Dendritic cell treated with granulocyte-macrophage colony-stimulating factor and Interleukin-4, amounts not matched to agents 40 ng/mL and 50 ng/mL, for 4 days (primary cell): ENCODE data around the gene GABBR2.
"Not testable (repeated sequence)": the region's sequence is repeated elsewhere in the genome, so short reads cannot be mapped to it uniquely, and the experiment has no call there.

Experiments used
- H3K27ac Mint-ChIP-seq: one replicate; pipeline ENCODE4 v1.8.0; 2022; ENCODE audit warnings: mild to moderate bottlenecking, mixed read lengths
- H3K27me3 Mint-ChIP-seq: one replicate; pipeline ENCODE4 v1.8.0; 2022; ENCODE audit warnings: mild to moderate bottlenecking, mixed read lengths
- H3K36me3 Mint-ChIP-seq: one replicate; pipeline ENCODE4 v1.8.0; 2022; ENCODE audit warnings: low read depth, mixed read lengths
- H3K4me1 Mint-ChIP-seq: one replicate; pipeline ENCODE4 v1.8.0; 2022; ENCODE audit warnings: low read depth, mixed read lengths
- H3K4me3 Mint-ChIP-seq: one replicate; pipeline ENCODE4 v1.8.0; 2022; ENCODE audit warnings: mild to moderate bottlenecking, moderate library complexity, mixed read lengths
- H3K9me3 Mint-ChIP-seq: one replicate; pipeline ENCODE4 v1.8.0; 2022; ENCODE audit warnings: mixed read lengths
- intact Hi-C: fragments of 100-400 bp; cut with micrococcal nuclease; formaldehyde crosslinking; loops from one replicate; pipeline ENCODE4 v1.15.0; 2022

The GABBR2 gene

DNA sequence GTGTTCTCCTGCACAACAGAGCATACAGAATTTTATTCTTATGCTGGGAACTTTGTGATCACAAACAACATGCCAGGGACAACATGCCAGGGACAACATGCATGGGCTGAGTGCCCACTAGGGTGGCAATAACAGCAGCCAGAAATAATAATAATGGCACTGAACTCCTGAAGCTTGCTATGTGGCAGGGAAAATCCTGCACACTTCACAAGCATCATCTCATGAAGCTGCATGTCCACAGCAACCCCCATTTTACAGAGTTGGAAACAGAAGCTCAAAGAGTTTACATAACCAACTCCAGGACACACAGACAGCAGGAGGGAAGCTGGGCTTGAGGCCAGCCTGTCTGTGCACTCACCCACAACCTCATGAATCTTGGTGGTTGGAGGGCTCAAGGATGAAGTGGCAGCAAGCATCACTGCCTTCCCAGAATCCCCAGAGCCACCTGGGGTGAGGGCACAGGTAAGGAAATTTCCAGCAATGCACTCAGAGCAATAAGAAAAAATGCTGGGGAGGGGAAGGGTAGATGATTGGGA lies 111.4 kb downstream of the GABBR2 start:
- no peak overlapping the region for H3K27ac Mint-ChIP-seq
- H3K36me3 Mint-ChIP-seq = no peaks in the 10 kb centered on the region
- H3K9me3 Mint-ChIP-seq = no peaks in the 10 kb centered on the region
- H3K4me1 Mint-ChIP-seq = no peaks in the 10 kb centered on the region
- H3K4me3 Mint-ChIP-seq = no peak overlapping the region
- H3K27me3 Mint-ChIP-seq = peaks cover 16% of the 10 kb centered on the region
- intact Hi-C loops = no loop called here

DNA sequence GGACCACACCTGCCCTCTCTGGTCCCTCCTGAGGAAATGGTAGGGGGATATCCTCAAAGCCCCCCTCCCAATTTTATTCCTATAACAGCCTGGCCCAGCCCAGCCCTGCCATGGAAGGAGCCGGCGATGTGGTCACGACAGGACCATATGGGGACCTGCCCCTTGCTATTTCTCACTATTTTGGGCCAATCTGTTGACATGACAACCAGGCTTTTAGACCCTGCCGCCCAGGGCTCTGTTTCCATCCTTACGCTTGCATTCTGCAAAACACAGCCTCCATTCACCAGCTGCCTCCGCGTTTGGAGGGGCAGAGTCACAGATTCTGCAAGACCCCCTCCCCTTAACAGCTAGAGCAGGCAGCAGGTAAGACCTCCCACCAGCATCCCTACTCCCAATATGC lies 112.2 kb downstream of the GABBR2 start:
- intact Hi-C loops = no loop called here
- peaks cover 13% of the 10 kb centered on the region for H3K27me3 Mint-ChIP-seq
- H3K27ac Mint-ChIP-seq = no peak overlapping the region
- no peaks in the 10 kb centered on the region for H3K4me1 Mint-ChIP-seq
- no peaks in the 10 kb centered on the region for H3K36me3 Mint-ChIP-seq
- no peak overlapping the region for H3K4me3 Mint-ChIP-seq
- H3K9me3 Mint-ChIP-seq = no peaks in the 10 kb centered on the region

DNA sequence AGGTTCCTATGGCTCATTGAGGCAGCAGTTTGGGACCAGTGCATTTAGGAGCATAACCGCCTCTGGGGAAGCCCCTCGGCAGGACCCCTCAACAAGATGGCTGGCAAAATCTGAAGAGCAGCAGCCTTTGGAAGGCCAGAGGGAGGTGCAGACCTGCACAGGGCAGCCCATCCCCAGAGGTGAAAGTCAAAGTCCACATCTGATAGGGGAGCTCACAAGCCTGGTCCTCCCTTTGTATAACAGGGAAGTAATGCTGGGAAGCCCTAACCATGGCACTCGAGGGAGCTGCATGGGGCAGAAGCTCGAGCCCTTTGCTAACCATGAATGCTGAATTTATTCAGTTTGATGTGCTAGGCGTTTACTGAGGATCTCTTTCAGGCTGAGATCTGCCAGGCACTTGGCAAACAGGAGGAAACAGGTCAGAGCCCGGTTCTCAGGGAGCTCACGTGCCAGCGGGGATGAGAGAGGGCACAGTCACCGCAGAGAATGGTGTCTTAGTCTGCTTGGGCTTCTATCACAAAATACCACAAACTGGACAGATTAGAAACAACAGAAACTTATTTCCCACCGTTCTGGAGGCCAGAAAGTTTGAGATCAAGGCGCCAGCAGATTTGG lies 114.1 kb downstream of the GABBR2 start:
- no peak overlapping the region for H3K27ac Mint-ChIP-seq
- no peaks in the 10 kb centered on the region for H3K4me1 Mint-ChIP-seq
- H3K9me3 Mint-ChIP-seq = no peaks in the 10 kb centered on the region
- peaks cover 11% of the 10 kb centered on the region for H3K27me3 Mint-ChIP-seq
- intact Hi-C loops = no loop called here
- no peak overlapping the region for H3K4me3 Mint-ChIP-seq
- no peaks in the 10 kb centered on the region for H3K36me3 Mint-ChIP-seq

DNA sequence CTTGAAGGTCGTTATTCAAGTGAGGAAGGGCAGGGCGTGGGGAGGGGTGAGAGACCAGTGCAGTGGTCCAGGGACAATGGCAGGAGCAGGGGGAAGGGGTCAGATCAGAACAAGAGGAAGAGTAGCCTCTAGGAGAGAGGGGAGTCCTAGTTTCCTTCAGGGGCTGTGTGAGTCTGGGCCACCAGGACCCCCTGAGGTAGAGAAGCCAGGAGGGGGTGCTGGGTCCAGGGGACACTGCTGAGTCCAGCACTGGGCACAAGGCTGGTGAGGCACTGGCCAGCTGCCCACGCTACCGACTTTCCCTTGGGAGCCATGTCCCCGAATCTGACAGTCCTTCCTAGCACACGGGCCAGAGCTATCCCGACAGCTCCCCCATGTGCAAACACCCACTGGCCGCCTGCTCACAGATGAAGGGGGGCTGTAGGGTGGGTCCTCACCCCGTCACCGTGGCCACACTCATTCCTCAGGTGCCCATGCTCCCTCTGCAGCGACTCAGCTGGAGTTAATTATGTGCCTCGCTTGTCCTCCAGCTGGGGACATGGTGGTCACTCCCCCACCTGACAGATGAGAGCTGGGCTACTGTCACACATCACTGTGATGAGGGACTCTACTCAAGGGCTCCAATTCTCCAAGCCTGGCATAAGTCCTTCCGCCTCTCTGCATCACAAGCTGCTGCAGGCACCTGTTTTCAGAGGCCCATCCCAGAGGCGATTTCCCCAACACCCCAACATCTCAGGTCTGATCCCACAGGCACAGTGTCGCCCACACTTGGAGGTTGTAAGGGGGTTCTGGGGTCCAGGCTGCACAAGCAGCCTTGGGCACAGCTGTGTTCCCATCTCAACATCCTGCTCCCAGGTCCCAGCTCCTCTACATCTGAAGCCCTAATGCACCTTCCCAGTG lies 115.1 kb downstream of the GABBR2 start:
- Mint-ChIP-seq H3K27me3 (peaks cover 15% of the 10 kb centered on the region), H3K27ac (no peak overlapping the region), H3K36me3 (no peaks in the 10 kb centered on the region), H3K4me1 (no peaks in the 10 kb centered on the region), H3K4me3 (no peak overlapping the region), H3K9me3 (no peaks in the 10 kb centered on the region)
- intact Hi-C loops = no loop called here

DNA sequence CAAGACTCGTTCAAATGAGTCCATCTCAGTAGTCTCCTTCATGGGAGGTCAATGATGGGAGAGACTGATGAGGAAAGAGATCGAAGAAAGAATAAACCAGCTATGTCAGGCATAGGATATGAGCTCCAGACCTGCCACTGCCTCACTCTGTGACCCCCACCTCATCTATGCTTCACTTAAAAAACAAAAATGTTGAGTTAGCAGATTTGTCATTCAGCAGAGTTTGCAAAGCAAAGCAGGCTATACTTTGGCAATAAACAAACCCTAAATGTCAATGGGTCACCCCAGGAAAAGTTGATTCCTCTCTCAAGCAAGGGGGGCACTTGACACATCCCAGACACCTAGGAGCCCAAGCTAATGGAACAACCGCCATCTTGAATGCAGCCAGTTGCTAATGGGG lies 117.0 kb downstream of the GABBR2 start:
- no peaks in the 10 kb centered on the region for H3K4me1 Mint-ChIP-seq
- intact Hi-C loops = no loop called here
- H3K9me3 Mint-ChIP-seq = no peaks in the 10 kb centered on the region
- H3K4me3 Mint-ChIP-seq = no peak overlapping the region
- H3K27ac Mint-ChIP-seq = no peak overlapping the region
- peaks cover 19% of the 10 kb centered on the region for H3K27me3 Mint-ChIP-seq
- H3K36me3 Mint-ChIP-seq = no peaks in the 10 kb centered on the region

DNA sequence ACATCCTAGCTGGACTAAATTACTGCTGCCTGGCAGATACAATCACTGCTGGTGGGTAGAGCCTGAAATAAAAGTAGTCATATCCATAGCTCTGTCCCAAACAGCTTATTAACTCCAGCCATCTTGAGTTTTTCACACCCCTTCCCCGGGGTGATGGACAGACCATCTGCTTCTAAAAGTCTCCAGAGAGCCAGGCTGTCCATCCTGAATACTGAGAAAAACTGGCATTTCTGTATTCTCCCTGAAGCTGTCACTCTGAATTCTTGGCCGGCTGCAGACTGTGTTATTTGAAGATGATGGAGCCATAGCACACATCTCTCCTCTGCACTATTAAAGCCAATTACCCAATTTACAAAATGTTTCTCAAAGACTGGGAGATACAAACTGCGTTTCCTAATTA lies 118.6 kb downstream of the GABBR2 start:
- H3K27ac Mint-ChIP-seq = no peak overlapping the region
- no peak overlapping the region for H3K4me3 Mint-ChIP-seq
- no peaks in the 10 kb centered on the region for H3K9me3 Mint-ChIP-seq
- intact Hi-C loops = no loop called here
- H3K36me3 Mint-ChIP-seq = no peaks in the 10 kb centered on the region
- H3K4me1 Mint-ChIP-seq = no peaks in the 10 kb centered on the region
- H3K27me3 Mint-ChIP-seq = peaks cover 20% of the 10 kb centered on the region

DNA sequence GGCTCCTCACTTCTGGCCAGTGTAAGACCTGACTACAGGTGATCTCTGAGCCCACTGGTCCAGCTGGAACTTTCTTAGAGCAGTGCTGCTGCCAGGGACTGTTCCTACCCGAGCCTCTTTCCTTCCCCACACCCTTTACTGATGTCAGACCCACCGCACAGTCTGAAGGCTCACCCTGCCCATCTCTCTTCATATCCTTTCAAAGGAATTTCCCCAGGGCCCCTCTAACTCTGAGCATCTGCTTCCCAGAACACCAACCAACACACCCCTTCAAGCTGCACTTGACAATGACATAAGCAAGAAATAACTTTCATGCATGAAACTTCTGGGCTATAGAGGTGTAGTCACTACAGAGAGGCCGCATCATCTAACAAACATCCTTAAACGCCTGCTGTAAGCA lies 119.6 kb downstream of the GABBR2 start:
- Mint-ChIP-seq H3K36me3 (no peaks in the 10 kb centered on the region), H3K4me3 (no peak overlapping the region), H3K27ac (no peak overlapping the region), H3K9me3 (no peaks in the 10 kb centered on the region), H3K4me1 (peaks cover 3% of the 10 kb centered on the region), H3K27me3 (peaks cover 25% of the 10 kb centered on the region)
- intact Hi-C loops = no loop called here

DNA sequence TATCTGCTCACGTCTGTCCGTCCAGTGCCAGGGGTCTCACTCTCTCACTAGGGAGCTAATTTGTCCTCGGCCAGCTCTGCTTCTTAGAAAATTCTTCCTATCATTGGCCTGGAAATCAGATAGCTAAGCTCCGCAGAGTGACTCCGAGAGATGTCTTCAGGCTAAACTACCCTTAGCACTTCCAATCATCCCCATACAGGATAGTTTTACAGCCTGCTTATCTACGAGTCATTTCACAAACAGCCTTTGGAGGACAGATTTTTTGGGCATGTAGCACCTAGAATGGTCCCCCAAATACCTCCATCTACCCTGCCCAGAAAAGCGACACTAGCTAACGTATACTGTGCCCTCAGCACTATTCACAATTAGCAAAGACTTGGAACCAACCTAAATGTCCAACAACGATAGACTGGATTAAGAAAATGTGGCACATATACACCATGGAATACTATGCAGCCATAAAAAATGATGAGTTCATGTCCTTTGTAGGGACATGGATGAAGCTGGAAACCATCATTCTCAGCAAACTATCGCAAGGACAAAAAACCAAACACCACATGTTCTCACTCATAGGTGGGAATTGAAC lies 123.8 kb downstream of the GABBR2 start:
- H3K9me3 Mint-ChIP-seq, H3K4me1 Mint-ChIP-seq, H3K36me3 Mint-ChIP-seq, H3K4me3 Mint-ChIP-seq, intact Hi-C loops, H3K27ac Mint-ChIP-seq: not testable (repeated sequence)
- peaks cover 51% of the 10 kb centered on the region for H3K27me3 Mint-ChIP-seq

DNA sequence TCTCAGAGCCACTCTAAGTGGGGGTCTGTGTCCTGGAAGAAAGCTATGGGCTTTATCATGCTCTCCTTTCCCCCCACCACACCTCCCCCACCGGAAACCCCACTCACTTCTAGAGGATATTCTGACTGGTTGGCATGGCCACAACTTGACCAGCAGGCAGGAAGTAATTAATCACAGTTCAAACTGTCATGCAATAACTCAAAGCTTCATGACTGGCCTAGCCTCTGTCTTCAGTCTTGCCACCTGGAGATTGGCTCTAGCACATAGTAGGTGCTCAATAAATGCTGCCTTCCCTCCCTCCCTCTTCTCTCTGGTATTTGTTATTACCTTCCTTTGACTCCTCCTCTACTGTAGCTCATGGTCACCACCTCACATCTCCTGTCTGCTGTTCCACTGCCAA lies 124.7 kb downstream of the GABBR2 start:
- Mint-ChIP-seq H3K27ac (no peak overlapping the region), H3K4me1 (peaks cover 14% of the 10 kb centered on the region), H3K9me3 (no peaks in the 10 kb centered on the region), H3K27me3 (peaks cover 52% of the 10 kb centered on the region), H3K4me3 (no peak overlapping the region), H3K36me3 (no peaks in the 10 kb centered on the region)
- intact Hi-C loops = no loop called here

DNA sequence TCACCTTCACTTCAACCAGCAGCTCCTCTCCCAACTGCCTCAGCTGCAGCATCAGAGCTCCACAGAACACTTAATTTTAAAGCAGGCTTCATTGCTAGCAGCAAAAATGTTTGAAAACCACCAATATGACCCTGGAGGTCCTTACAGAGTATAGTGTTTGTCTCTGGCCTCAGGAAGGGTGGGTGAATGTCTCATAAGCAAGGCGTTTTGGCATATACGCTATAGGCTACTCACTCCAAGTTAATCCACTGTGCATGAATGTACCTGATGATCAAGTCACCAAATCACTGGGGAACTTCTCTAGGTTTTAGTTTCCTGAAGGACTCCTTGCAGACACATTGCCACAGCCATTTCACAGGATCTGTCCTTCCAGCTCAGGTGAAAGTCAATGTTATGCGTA lies 125.3 kb downstream of the GABBR2 start:
- no peaks in the 10 kb centered on the region for H3K36me3 Mint-ChIP-seq
- H3K27me3 Mint-ChIP-seq = peaks cover 58% of the 10 kb centered on the region
- intact Hi-C loops = no loop called here
- H3K27ac Mint-ChIP-seq = no peak overlapping the region
- no peaks in the 10 kb centered on the region for H3K9me3 Mint-ChIP-seq
- peaks cover 14% of the 10 kb centered on the region for H3K4me1 Mint-ChIP-seq
- H3K4me3 Mint-ChIP-seq = no peak overlapping the region

DNA sequence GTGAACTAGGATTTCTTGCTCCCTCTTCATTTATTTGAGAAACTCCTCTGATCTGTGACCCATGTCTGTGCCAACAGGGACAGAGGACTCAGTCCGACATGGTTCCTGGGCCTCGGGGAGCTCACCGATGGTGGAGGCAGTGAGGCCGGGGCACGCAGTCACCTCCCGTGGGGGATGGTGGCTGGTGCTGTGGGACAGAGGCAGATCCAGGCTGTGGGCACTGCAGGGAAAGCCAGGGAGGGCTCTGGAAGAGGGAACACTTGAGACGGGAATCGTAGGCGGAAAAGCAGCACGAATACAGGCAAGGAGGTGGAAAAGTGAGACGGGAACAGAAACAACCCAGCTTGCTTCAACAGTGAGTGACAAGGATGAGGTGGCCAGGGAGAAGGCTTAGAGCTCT lies 127.8 kb downstream of the GABBR2 start:
- H3K36me3 Mint-ChIP-seq = no peaks in the 10 kb centered on the region
- H3K9me3 Mint-ChIP-seq = peaks cover 15% of the 10 kb centered on the region
- intact Hi-C loops = no loop called here
- H3K27me3 Mint-ChIP-seq = peaks cover 71% of the 10 kb centered on the region
- H3K4me1 Mint-ChIP-seq = peaks cover 29% of the 10 kb centered on the region
- H3K4me3 Mint-ChIP-seq = no peak overlapping the region
- no peak overlapping the region for H3K27ac Mint-ChIP-seq

DNA sequence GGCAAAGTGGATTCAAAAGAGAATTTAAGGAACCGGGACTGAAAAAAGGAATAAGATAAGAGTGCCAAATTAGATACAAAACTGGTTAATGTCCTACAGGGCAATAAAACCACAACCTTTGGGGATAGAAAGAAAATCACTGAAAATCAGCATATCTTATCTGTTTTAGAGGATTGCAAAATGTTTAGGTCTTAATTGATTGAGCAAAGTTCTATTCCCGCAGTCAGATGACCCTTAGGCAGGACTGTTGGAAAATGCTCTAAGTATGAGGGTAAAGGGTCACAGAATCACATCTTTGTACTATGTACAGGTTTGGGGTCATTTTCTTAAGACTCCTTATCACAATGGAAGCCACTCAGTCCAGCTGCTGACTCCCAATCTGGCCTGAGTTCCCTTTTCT lies 129.0 kb downstream of the GABBR2 start:
- Mint-ChIP-seq H3K4me3 (no peak overlapping the region), H3K27ac (no peak overlapping the region), H3K27me3 (peaks cover 72% of the 10 kb centered on the region), H3K36me3 (no peaks in the 10 kb centered on the region), H3K4me1 (peaks cover 42% of the 10 kb centered on the region), H3K9me3 (peaks cover 17% of the 10 kb centered on the region)
- intact Hi-C loops = no loop called here

DNA sequence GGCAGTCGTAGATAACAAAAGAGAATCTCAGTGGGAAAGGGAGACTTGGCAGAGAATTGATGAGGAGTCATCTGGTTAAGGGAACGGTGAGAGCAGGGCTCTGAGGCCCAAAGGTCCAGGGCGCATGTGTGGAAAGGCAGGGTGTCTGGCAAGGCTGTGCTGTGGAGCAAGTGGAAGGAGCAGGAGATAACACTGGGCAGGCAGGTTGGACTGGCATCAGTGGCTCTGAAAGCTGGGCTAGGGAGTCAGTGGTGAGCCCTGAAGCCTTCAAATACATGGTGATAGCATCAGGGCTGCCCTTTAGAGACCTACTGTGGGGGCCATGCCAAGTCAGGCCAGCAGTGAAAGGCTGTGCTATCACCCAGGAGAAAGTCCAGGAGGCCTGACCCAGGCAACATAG lies 131.3 kb downstream of the GABBR2 start:
- peaks cover 17% of the 10 kb centered on the region for H3K9me3 Mint-ChIP-seq
- H3K4me1 Mint-ChIP-seq = peaks cover 46% of the 10 kb centered on the region
- intact Hi-C loops = no loop called here
- no peak overlapping the region for H3K4me3 Mint-ChIP-seq
- no peaks in the 10 kb centered on the region for H3K36me3 Mint-ChIP-seq
- peaks cover 70% of the 10 kb centered on the region for H3K27me3 Mint-ChIP-seq
- no peak overlapping the region for H3K27ac Mint-ChIP-seq

DNA sequence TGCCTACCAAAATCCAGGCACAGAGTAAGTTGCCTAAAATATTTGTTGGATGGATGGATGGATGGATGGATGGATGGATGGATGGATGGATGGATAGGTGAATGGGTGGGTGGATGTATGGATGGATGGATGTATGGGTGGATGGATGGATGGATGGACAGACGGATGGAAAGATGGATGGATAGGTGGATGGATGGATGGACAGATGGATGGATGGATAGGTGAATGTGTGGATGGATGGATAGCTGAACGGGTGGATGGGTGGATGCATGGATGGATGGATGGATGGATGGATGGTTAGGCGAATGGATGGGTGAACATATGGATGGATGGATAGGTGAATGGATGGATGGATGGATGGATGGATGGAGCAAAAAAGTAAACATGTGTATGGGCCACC lies 131.9 kb downstream of the GABBR2 start:
- H3K4me3 Mint-ChIP-seq = no peak overlapping the region
- H3K27ac Mint-ChIP-seq = no peak overlapping the region
- peaks cover 67% of the 10 kb centered on the region for H3K27me3 Mint-ChIP-seq
- H3K36me3 Mint-ChIP-seq = no peaks in the 10 kb centered on the region
- intact Hi-C loops = no loop called here
- peaks cover 17% of the 10 kb centered on the region for H3K9me3 Mint-ChIP-seq
- H3K4me1 Mint-ChIP-seq = peaks cover 46% of the 10 kb centered on the region
